IMR-90 (cell line): ENCODE measurements around the gene COX8C. TPM values are rescaled to one million over a fixed set of nuclear protein-coding genes. Genes with fewer than 3 reads are reported as not detected.

Experiments used
- ATAC-seq: fragments of 200-7000 bp; cut with Tn5 transposase; 2 replicates; pipeline ENCODE4 v1.9.1; 2020; ENCODE audit warnings: low read depth, mild to moderate bottlenecking, moderate library complexity
- BruUV-seq: library from RNA; stranded (reverse); fragments of 400-500 nt; replicated peaks from 2 replicates; lab custom pipeline; 2021; lab: Mats Ljungman, UMichigan
- CTCF ChIA-PET: fragments of 300-600 bp; formaldehyde crosslinking; extraction: SDS; loops from one replicate; lab custom pipeline; 2021; ENCODE audit warnings: antibody characterized with exemption; lab: Yijun Ruan, JAX
- POLR2A ChIA-PET: fragments of 300-600 bp; sonication (Branson Sonifier 250); formaldehyde crosslinking; loops from one replicate; lab custom pipeline; 2022; ENCODE audit warnings: antibody characterized with exemption; ENCODE audit not compliant: unreplicated experiment; lab: Charles Lee
- DNase-seq: peaks from one replicate; pipeline ENCODE4 v3.0.0; 2013
- H2AFZ ChIP-seq: replicated peaks from 2 replicates; pipeline ENCODE3; 2013; ENCODE audit warnings: low read length, mild to moderate bottlenecking; ENCODE audit not compliant: poor library complexity
- H2AK5ac ChIP-seq: 2 replicates; pipeline ENCODE4 v1.6.1; 2013; ENCODE audit warnings: low read depth, low read length, inconsistent platforms
- H2AK9ac ChIP-seq: replicated peaks from 2 replicates; pipeline ENCODE3; 2013; ENCODE audit warnings: mild to moderate bottlenecking, low read depth, low read length, moderate library complexity; ENCODE audit not compliant: poor library complexity
- H2BK120ac ChIP-seq: 2 replicates; pipeline ENCODE4 v1.6.1; 2013; ENCODE audit warnings: low read depth, low read length, inconsistent platforms
- H2BK15ac ChIP-seq: 3 replicates; pipeline ENCODE4 v1.6.1; 2013; ENCODE audit warnings: low read depth, low read length, inconsistent platforms
- H2BK20ac ChIP-seq: 2 replicates; pipeline ENCODE4 v1.6.1; 2013; ENCODE audit warnings: low read depth, mild to moderate bottlenecking, inconsistent platforms, low read length, moderate library complexity
- H2BK5ac ChIP-seq: 2 replicates; pipeline ENCODE4 v1.6.1; 2013; ENCODE audit warnings: mild to moderate bottlenecking, low read depth, low read length, inconsistent platforms; ENCODE audit not compliant: poor library complexity, severe bottlenecking
- H3K14ac ChIP-seq: replicated peaks from 2 replicates; pipeline ENCODE4 v1.6.1; 2013; ENCODE audit warnings: low read depth, low read length, inconsistent platforms
- H3K18ac ChIP-seq: 2 replicates; pipeline ENCODE4 v1.6.1; 2013; ENCODE audit warnings: low read depth, low read length, control low read depth
- H3K23ac ChIP-seq: 2 replicates; pipeline ENCODE4 v1.6.1; 2013; ENCODE audit warnings: low read depth, low read length, inconsistent platforms
- H3K27ac ChIP-seq: 2 replicates; pipeline ENCODE4 v1.5.1; 2013; ENCODE audit warnings: mild to moderate bottlenecking, control low read depth, low read length; ENCODE audit not compliant: insufficient read depth
- H3K27me3 ChIP-seq: 2 replicates; pipeline ENCODE4 v1.6.1; 2013; ENCODE audit warnings: low read length; ENCODE audit not compliant: control insufficient read depth, insufficient read depth
- H3K36me3 ChIP-seq: 2 replicates; pipeline ENCODE4 v1.6.1; 2013; ENCODE audit warnings: low read length, mixed read lengths; ENCODE audit not compliant: control insufficient read depth, insufficient read depth
- H3K4ac ChIP-seq: 2 replicates; pipeline ENCODE4 v1.6.1; 2013; ENCODE audit warnings: low read depth, low read length, inconsistent platforms
- H3K4me1 ChIP-seq: 2 replicates; pipeline ENCODE4 v1.6.1; 2013; ENCODE audit warnings: low read length, mixed read lengths; ENCODE audit not compliant: control insufficient read depth, insufficient read depth
- H3K4me2 ChIP-seq: 2 replicates; pipeline ENCODE4 v1.6.1; 2013; ENCODE audit warnings: low read depth, mild to moderate bottlenecking, control low read depth, low read length, moderate library complexity
- H3K4me3 ChIP-seq: 2 replicates; pipeline ENCODE4 v1.5.1; 2013; ENCODE audit warnings: low read depth, mild to moderate bottlenecking, control low read depth, low read length, moderate library complexity; ENCODE audit not compliant: insufficient read depth
- H3K56ac ChIP-seq: 2 replicates; pipeline ENCODE4 v1.6.1; 2013; ENCODE audit warnings: low read length, inconsistent platforms; ENCODE audit not compliant: insufficient read depth; ENCODE audit errors: extremely low read depth
- H3K79me1 ChIP-seq, 2 experiments: 2 replicates each; pipeline ENCODE4 v1.6.1; 2013; ENCODE audit warnings: low read length in 2 of 2, inconsistent platforms in 1 of 2, low read depth in 1 of 2
- H3K9ac ChIP-seq: 2 replicates; pipeline ENCODE4 v1.6.1; 2013; ENCODE audit warnings: low read depth, low read length, control low read depth
- H3K9me1 ChIP-seq: 2 replicates; pipeline ENCODE4 v1.6.1; 2013; ENCODE audit warnings: low read length, inconsistent platforms; ENCODE audit not compliant: insufficient read depth
- H3K9me3 ChIP-seq: 2 replicates; pipeline ENCODE4 v1.6.1; 2013; ENCODE audit warnings: low read length; ENCODE audit not compliant: control insufficient read depth, insufficient read depth
- H4K20me1 ChIP-seq: 2 replicates; pipeline ENCODE4 v1.6.1; 2013; ENCODE audit warnings: low read length, inconsistent platforms; ENCODE audit not compliant: insufficient read depth
- H4K5ac ChIP-seq: 2 replicates; pipeline ENCODE4 v1.6.1; 2013; ENCODE audit warnings: mild to moderate bottlenecking, low read depth, low read length, control low read depth
- H4K8ac ChIP-seq, 2 experiments: 2 replicates each; pipeline ENCODE4 v1.6.1; 2013; ENCODE audit warnings: low read depth in 2 of 2, low read length in 2 of 2, control low read depth in 1 of 2, inconsistent platforms in 1 of 2
- H4K91ac ChIP-seq: 2 replicates; pipeline ENCODE4 v1.6.1; 2013; ENCODE audit warnings: low read depth, low read length, inconsistent platforms; ENCODE audit not compliant: insufficient read depth
- BHLHE40 ChIP-seq: fragments of 150-350 bp; IDR thresholded peaks from 2 replicates; pipeline ENCODE4 v1.6.1; 2016; ENCODE audit warnings: mild to moderate bottlenecking, low read depth, low read length
- CEBPB ChIP-seq: IDR thresholded peaks from 2 replicates; pipeline ENCODE4 v1.6.1; 2012; ENCODE audit warnings: low read depth, low read length, improper control_type of control experiment
- CHD1 ChIP-seq: IDR thresholded peaks from 2 replicates; pipeline ENCODE4 v1.6.1; 2012; ENCODE audit warnings: low read depth, low read length, improper control_type of control experiment
- MAZ ChIP-seq: IDR thresholded peaks from 2 replicates; pipeline ENCODE4 v1.6.1; 2012; ENCODE audit warnings: low read depth, mild to moderate bottlenecking, low read length, improper control_type of control experiment, moderate library complexity, borderline replicate concordance
- POLR2A ChIP-seq: IDR thresholded peaks from 2 replicates; pipeline ENCODE4 v1.6.1; 2012; ENCODE audit warnings: mild to moderate bottlenecking, low read depth, low read length
- RAD21 ChIP-seq: IDR thresholded peaks from 2 replicates; pipeline ENCODE4 v1.6.1; 2012; ENCODE audit warnings: low read length, improper control_type of control experiment
- RFX5 ChIP-seq: IDR thresholded peaks from 2 replicates; pipeline ENCODE4 v1.8.0; 2012; ENCODE audit warnings: low read depth, mild to moderate bottlenecking, low read length, moderate library complexity
- SMC3 ChIP-seq: fragments of 150-350 bp; IDR thresholded peaks from 2 replicates; pipeline ENCODE4 v1.6.1; 2016; ENCODE audit warnings: low read depth, mild to moderate bottlenecking, antibody characterized with exemption, low read length, moderate library complexity
- WGBS, 2 experiments: methylation state at CpG; one replicate each; pipeline versions ENCODE4 v1.1.5 to v1.1.7; 2013; ENCODE audit warnings: missing lambda C conversion rate in 2 of 2; ENCODE audit not compliant: insufficient read length in 1 of 2; ENCODE audit errors: extremely low coverage in 2 of 2; 5-methylcytosine and 5-hydroxymethylcytosine counted together
- dilution Hi-C: fragments of 300-500 bp; cut with HindIII; formaldehyde crosslinking; loops from one replicate; pipeline ENCODE4 v1.14.3; 2018; ENCODE audit warnings: low sequenced_read_pairs; ENCODE audit not compliant: unreplicated experiment
- in situ Hi-C: fragments of 300-500 bp; cut with MboI; formaldehyde crosslinking; loops from 3 replicates; pipeline ENCODE4 v1.14.3; 2019; ENCODE audit warnings: low sequenced_read_pairs, inconsistent platforms, mixed read lengths
- intact Hi-C: fragments of 100-400 bp; cut with micrococcal nuclease; formaldehyde crosslinking; loops from 2 replicates; pipeline ENCODE4 v1.10.0; 2022
- polyA plus RNA-seq, 3 experiments: library from polyadenylated mRNA; depleted of rRNA; stranded (reverse); fragments of >200 nt; gene quantifications; 2 replicates each; pipeline ENCODE4 v1.2.3, GENCODE V29; 2012; ENCODE audit warnings: low replicate concordance in 1 of 3
- total RNA-seq: library from RNA; depleted of rRNA; stranded (reverse); fragments of >200 nt; gene quantifications from 2 replicates; pipeline ENCODE4 v1.2.3, GENCODE V29; 2012
- TF ChIP-seq, protein P1 (sequence below): fragments of 150-350 bp; IDR thresholded peaks from 2 replicates; pipeline ENCODE4 v1.6.1; 2017; ENCODE audit warnings: mild to moderate bottlenecking, antibody characterized with exemption, low read length, low read depth
- TF ChIP-seq, protein P2 (sequence below): conservative IDR thresholded peaks from 2 replicates; pipeline ENCODE4 v1.5.1; 2012; ENCODE audit warnings: mild to moderate bottlenecking, low read depth, low read length, improper control_type of control experiment

Gene COX8C
- total and polyA plus RNA-seq, 2 of the 4 experiments (the other 2 are of a cell fraction), result not detected

DNA sequence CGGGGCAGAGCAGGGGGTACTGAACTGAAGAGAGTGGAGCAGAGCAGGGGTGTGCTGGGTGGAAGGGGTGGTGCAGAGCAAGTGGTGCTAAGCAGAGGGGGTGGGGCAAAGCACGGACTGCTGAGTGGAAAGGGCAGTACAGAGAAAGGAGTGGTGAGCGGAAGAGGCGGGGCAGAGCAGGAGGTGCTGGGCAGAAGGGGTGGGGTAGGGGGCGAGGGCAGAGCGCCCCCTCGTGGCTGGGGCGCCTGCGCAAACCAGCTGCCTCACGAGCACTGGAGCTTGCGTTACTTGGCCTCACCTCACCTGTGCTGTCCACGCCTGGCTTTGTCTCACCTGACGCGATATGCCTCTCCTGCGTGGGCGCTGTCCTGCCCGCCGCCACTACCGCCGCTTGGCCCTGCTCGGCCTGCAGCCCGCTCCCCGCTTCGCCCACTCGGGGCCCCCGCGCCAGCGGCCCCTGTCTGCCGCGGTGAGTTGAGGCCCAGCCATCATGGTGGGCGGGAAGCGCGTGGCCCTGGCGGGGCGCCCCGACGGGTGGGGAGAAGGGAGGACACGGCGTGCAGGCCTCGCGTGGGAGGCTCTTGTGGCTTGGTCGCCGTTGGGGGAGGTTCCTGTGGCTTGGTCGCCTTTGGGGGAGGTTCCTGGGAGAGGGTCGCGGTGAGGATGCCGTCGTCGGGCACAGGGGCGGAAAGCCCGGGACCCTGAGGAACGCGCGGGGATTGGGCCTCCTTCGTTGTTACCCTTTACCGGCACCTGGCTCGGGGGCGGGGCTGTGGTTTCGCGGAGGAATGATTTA is at the start of gene COX8C (continued):
- no peak for TF ChIP-seq BHLHE40
- TF ChIP-seq MAZ, result no peak

DNA sequence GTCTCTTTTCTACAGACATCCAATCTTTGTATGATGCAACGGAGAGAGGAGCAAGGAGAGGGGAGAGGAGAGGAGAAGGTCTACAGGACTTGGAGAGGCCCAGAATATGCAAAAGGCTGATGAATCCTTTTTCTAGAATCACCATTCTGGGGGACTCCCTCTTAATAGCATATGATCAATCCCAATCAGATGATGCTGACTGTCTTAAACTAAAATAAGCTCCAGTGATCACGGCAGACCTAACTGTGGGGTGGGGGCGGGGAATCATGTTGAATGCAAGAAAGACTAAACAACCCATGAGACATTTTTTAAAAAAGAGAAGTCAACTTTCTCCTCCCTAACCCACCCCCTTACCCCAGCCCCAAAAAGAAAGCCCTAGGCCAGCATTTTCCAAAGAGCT is 47.6 kb upstream of the COX8C start:
- peaks cover 3% of the 10 kb centered on the region; the same call in 1 of the 2 replicates for H3K36me3 ChIP-seq
- H3K9me1 ChIP-seq, result peaks cover 14% of the 10 kb centered on the region
- H3K56ac ChIP-seq, result no peak overlapping the region
- BruUV-seq, result no TSS peak
- dilution Hi-C loops, result no loop called here
- no peak overlapping the region for H3K18ac ChIP-seq
- H3K4me1 ChIP-seq, result peaks cover 12% of the 10 kb centered on the region
- H2AK5ac ChIP-seq, result no peak overlapping the region
- POLR2A ChIA-PET, result no interaction called here
- no peak overlapping the region for H2BK20ac ChIP-seq
- ATAC-seq, result no peak
- intact Hi-C loops, result loop anchor here (2.0 kb wide), 1 partner anchor 17 kb away; no protein-coding TSS in a partner anchor
- H4K5ac ChIP-seq, result no peak overlapping the region
- H2BK120ac ChIP-seq, result no peak overlapping the region
- no peak overlapping the region for H2BK5ac ChIP-seq
- no peak overlapping the region for H4K8ac ChIP-seq
- peaks cover 39 to 63% of the 10 kb centered on the region in 2 experiments for H3K79me1 ChIP-seq
- in situ Hi-C loops, result no loop called here
- H3K9me3 ChIP-seq, result no peaks in the 10 kb centered on the region
- CTCF ChIA-PET, result no interaction called here
- no peak overlapping the region; the same call in 1 of the 2 replicates for H3K23ac ChIP-seq
- H2BK15ac ChIP-seq, result no peak overlapping the region
- no peak overlapping the region; the same call in 1 of the 2 replicates for H4K91ac ChIP-seq
- H3K27me3 ChIP-seq, result no peaks in the 10 kb centered on the region
- peaks cover 23% of the 10 kb centered on the region for H4K20me1 ChIP-seq
- H3K4me3 ChIP-seq, result no peak overlapping the region
- H3K4ac ChIP-seq, result no peak overlapping the region
- no peak overlapping the region for H2AK9ac ChIP-seq
- no peak overlapping the region for H3K9ac ChIP-seq
- no CpG with 5 or more reads among the region's 3 CpGs for WGBS, 2 experiments
- TF ChIP-seq, protein P1, sequence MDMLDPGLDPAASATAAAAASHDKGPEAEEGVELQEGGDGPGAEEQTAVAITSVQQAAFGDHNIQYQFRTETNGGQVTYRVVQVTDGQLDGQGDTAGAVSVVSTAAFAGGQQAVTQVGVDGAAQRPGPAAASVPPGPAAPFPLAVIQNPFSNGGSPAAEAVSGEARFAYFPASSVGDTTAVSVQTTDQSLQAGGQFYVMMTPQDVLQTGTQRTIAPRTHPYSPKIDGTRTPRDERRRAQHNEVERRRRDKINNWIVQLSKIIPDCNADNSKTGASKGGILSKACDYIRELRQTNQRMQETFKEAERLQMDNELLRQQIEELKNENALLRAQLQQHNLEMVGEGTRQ, result no peak
- TF ChIP-seq BHLHE40 (no peak), RFX5 (no peak), POLR2A (no peak), CHD1 (no peak), RAD21 (no peak), SMC3 (no peak), MAZ (no peak), CEBPB (no peak)
- TF ChIP-seq, protein P2, sequence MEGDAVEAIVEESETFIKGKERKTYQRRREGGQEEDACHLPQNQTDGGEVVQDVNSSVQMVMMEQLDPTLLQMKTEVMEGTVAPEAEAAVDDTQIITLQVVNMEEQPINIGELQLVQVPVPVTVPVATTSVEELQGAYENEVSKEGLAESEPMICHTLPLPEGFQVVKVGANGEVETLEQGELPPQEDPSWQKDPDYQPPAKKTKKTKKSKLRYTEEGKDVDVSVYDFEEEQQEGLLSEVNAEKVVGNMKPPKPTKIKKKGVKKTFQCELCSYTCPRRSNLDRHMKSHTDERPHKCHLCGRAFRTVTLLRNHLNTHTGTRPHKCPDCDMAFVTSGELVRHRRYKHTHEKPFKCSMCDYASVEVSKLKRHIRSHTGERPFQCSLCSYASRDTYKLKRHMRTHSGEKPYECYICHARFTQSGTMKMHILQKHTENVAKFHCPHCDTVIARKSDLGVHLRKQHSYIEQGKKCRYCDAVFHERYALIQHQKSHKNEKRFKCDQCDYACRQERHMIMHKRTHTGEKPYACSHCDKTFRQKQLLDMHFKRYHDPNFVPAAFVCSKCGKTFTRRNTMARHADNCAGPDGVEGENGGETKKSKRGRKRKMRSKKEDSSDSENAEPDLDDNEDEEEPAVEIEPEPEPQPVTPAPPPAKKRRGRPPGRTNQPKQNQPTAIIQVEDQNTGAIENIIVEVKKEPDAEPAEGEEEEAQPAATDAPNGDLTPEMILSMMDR, result no peak
- H3K27ac ChIP-seq, result no peak overlapping the region
- H3K4me2 ChIP-seq, result no peak overlapping the region
- DNase-seq, result no peak
- no peak overlapping the region for H2AFZ ChIP-seq
- no peak overlapping the region for H3K14ac ChIP-seq
